Trophoblast cell (in vitro differentiated cells and primary cell): ENCODE results near the gene EXT2.
A peak's percentile ranks its signal among the peaks of the same experiment; 100 is the strongest.

Experiments used
- DNase-seq, 2 donors: peaks; one replicate each; pipeline ENCODE4 v3.0.0-alpha.2; 2016
- H2AFZ ChIP-seq: 2 replicates; pipeline ENCODE4 v1.6.1; 2013; ENCODE audit warnings: low read length, moderate library complexity, mild to moderate bottlenecking; ENCODE audit not compliant: insufficient read depth, poor library complexity
- H2AK5ac ChIP-seq: 2 replicates; pipeline ENCODE4 v1.6.1; 2013; ENCODE audit warnings: mild to moderate bottlenecking, low read length
- H2BK120ac ChIP-seq: 2 replicates; pipeline ENCODE4 v1.6.1; 2013; ENCODE audit warnings: low read length, mild to moderate bottlenecking, moderate library complexity; ENCODE audit not compliant: insufficient read depth, poor library complexity
- H2BK12ac ChIP-seq: 2 replicates; pipeline ENCODE4 v1.6.1; 2013; ENCODE audit warnings: mild to moderate bottlenecking, low read length, moderate library complexity
- H2BK5ac ChIP-seq: 2 replicates; pipeline ENCODE4 v1.6.1; 2013; ENCODE audit warnings: low read length, low read depth, moderate library complexity, mild to moderate bottlenecking; ENCODE audit not compliant: poor library complexity
- H3K14ac ChIP-seq: 2 replicates; pipeline ENCODE4 v1.6.1; 2013; ENCODE audit warnings: mild to moderate bottlenecking, low read length
- H3K18ac ChIP-seq: 2 replicates; pipeline ENCODE4 v1.6.1; 2013; ENCODE audit warnings: mild to moderate bottlenecking, low read length
- H3K23ac ChIP-seq: 2 replicates; pipeline ENCODE4 v1.6.1; 2013; ENCODE audit warnings: low read length
- H3K27ac ChIP-seq: 2 replicates; pipeline ENCODE4 v1.5.1; 2013; ENCODE audit warnings: low read depth, mild to moderate bottlenecking, inconsistent platforms, low read length, moderate library complexity
- H3K27me3 ChIP-seq: 2 replicates; pipeline ENCODE4 v1.6.1; 2013; ENCODE audit warnings: inconsistent platforms, mild to moderate bottlenecking, low read length, moderate library complexity; ENCODE audit not compliant: insufficient read depth
- H3K36me3 ChIP-seq, 2 experiments: 1 replicate in 1 of 2; 2 replicates in 1 of 2; pipeline ENCODE4 v1.6.1; 2013; ENCODE audit warnings: low read length in 2 of 2, mild to moderate bottlenecking in 2 of 2, moderate library complexity in 1 of 2; ENCODE audit not compliant: insufficient read depth in 2 of 2, control insufficient read depth in 1 of 2
- H3K4ac ChIP-seq: 2 replicates; pipeline ENCODE4 v1.6.1; 2013; ENCODE audit warnings: low read depth, mild to moderate bottlenecking, low read length, moderate library complexity
- H3K4me1 ChIP-seq, 2 experiments: 1 replicate in 1 of 2; 2 replicates in 1 of 2; pipeline ENCODE4 v1.6.1; 2013; ENCODE audit warnings: low read length in 2 of 2, mild to moderate bottlenecking in 2 of 2, moderate library complexity in 1 of 2; ENCODE audit not compliant: insufficient read depth in 2 of 2, control insufficient read depth in 1 of 2
- H3K4me2 ChIP-seq: 2 replicates; pipeline ENCODE4 v1.6.1; 2013; ENCODE audit warnings: inconsistent platforms, mild to moderate bottlenecking, low read length, moderate library complexity
- H3K4me3 ChIP-seq: 2 replicates; pipeline ENCODE4 v1.5.1; 2013; ENCODE audit warnings: mild to moderate bottlenecking, low read depth, low read length, inconsistent platforms
- H3K79me1 ChIP-seq: one replicate; pipeline ENCODE4 v1.6.1; 2013; ENCODE audit warnings: low read length
- H3K79me2 ChIP-seq: 2 replicates; pipeline ENCODE4 v1.6.1; 2013; ENCODE audit warnings: low read length, mild to moderate bottlenecking; ENCODE audit not compliant: control insufficient read depth, insufficient read depth, poor library complexity
- H3K9ac ChIP-seq: 2 replicates; pipeline ENCODE4 v1.6.1; 2013; ENCODE audit warnings: mild to moderate bottlenecking, low read length
- H3K9me3 ChIP-seq: 2 replicates; pipeline ENCODE4 v1.6.1; 2013; ENCODE audit warnings: low read depth, mild to moderate bottlenecking, control low read depth, inconsistent platforms, low read length; ENCODE audit not compliant: insufficient read depth
- H4K12ac ChIP-seq: 2 replicates; pipeline ENCODE4 v1.6.1; 2013; ENCODE audit warnings: low read depth, mild to moderate bottlenecking, low read length, moderate library complexity
- H4K8ac ChIP-seq: 2 replicates; pipeline ENCODE4 v1.6.1; 2013; ENCODE audit warnings: low read depth, mild to moderate bottlenecking, low read length, moderate library complexity
- H4K91ac ChIP-seq: one replicate; pipeline ENCODE4 v1.6.1; 2013; ENCODE audit warnings: low read depth, mild to moderate bottlenecking, low read length, moderate library complexity
- WGBS: extraction: QIAGEN DNeasy Blood & Tissue Kit; methylation state at CpG from one replicate; pipeline ENCODE4 v1.1.7; 2013; ENCODE audit warnings: missing lambda C conversion rate; ENCODE audit not compliant: insufficient read length, insufficient coverage; ENCODE audit errors: extremely low coverage; 5-methylcytosine and 5-hydroxymethylcytosine counted together

EXT2 gene

GRCh38 chr11:44083906-44084305 lies 11.6 kb upstream of the EXT2 start:
- Histone ChIP-seq H3K79me2 (no peaks in the 10 kb centered on the region), H3K79me1 (no peaks in the 10 kb centered on the region), H3K36me3 (no peaks in the 10 kb centered on the region), H3K18ac (no peak overlapping the region), H2BK120ac (no peak overlapping the region), H4K8ac (no peak overlapping the region), H3K4ac (no peak overlapping the region), H3K4me1 (no peaks in the 10 kb centered on the region), H3K27ac (no peak overlapping the region), H3K4me3 (no peak overlapping the region), H3K9me3 (no peaks in the 10 kb centered on the region), H2AFZ (no peak overlapping the region), H3K4me2 (no peak overlapping the region), H3K27me3 (no peaks in the 10 kb centered on the region), H4K91ac (no peak overlapping the region), H2BK5ac (no peak overlapping the region), H3K14ac (no peak overlapping the region), H4K12ac (no peak overlapping the region), H2AK5ac (no peak overlapping the region), H3K23ac (no peak overlapping the region), H3K9ac (no peak overlapping the region), H2BK12ac (no peak overlapping the region)
- peak in 1 of 2 donors; percentile 20 for DNase-seq
- WGBS, result no CpG with 5 or more reads among the region's 5 CpGs

GRCh38 chr11:44085330-44085729 lies 10.1 kb upstream of the EXT2 start:
- Histone ChIP-seq H3K79me1 (no peaks in the 10 kb centered on the region), H3K4me3 (no peak overlapping the region), H3K23ac (no peak overlapping the region), H3K9me3 (no peaks in the 10 kb centered on the region), H2BK12ac (no peak overlapping the region), H3K18ac (no peak overlapping the region), H3K4me1 (no peaks in the 10 kb centered on the region), H4K8ac (no peak overlapping the region), H3K4me2 (no peak overlapping the region), H3K79me2 (no peaks in the 10 kb centered on the region), H3K4ac (no peak overlapping the region), H2BK120ac (no peak overlapping the region), H3K36me3 (no peaks in the 10 kb centered on the region), H3K14ac (no peak overlapping the region), H3K27ac (no peak overlapping the region), H4K91ac (no peak overlapping the region), H2AK5ac (no peak overlapping the region), H3K9ac (no peak overlapping the region), H2AFZ (no peak overlapping the region), H2BK5ac (no peak overlapping the region), H3K27me3 (no peaks in the 10 kb centered on the region), H4K12ac (no peak overlapping the region)
- DNase-seq, result no peak
- WGBS, result no CpG with 5 or more reads among the region's 1 CpG

GRCh38 chr11:44088377-44088776 lies 7.1 kb upstream of the EXT2 start:
- DNase-seq, result no peak

GRCh38 chr11:44088871-44089270 lies 6.6 kb upstream of the EXT2 start:
- no peaks in the 10 kb centered on the region for H3K9me3 ChIP-seq
- H2BK12ac ChIP-seq, result no peak overlapping the region
- no peak overlapping the region for H3K4me3 ChIP-seq
- no peak overlapping the region for H2AFZ ChIP-seq
- H3K36me3 ChIP-seq, result no peaks in the 10 kb centered on the region
- no peak overlapping the region for H4K91ac ChIP-seq
- no peak for DNase-seq
- H3K14ac ChIP-seq, result no peak overlapping the region
- no peak overlapping the region for H4K8ac ChIP-seq
- no peak overlapping the region for H3K4me2 ChIP-seq
- H2BK120ac ChIP-seq, result no peak overlapping the region
- no peaks in the 10 kb centered on the region for H3K79me2 ChIP-seq
- no peak overlapping the region for H2AK5ac ChIP-seq
- no peak overlapping the region for H3K27ac ChIP-seq
- no peaks in the 10 kb centered on the region for H3K79me1 ChIP-seq
- no peak overlapping the region for H3K23ac ChIP-seq
- no peak overlapping the region for H3K9ac ChIP-seq
- no peak overlapping the region for H2BK5ac ChIP-seq
- no peak overlapping the region for H3K18ac ChIP-seq
- H3K4me1 ChIP-seq, result no peaks in the 10 kb centered on the region
- H4K12ac ChIP-seq, result no peak overlapping the region
- no peaks in the 10 kb centered on the region for H3K27me3 ChIP-seq
- WGBS, result no CpG with 5 or more reads among the region's 4 CpGs
- H3K4ac ChIP-seq, result no peak overlapping the region

More at GRCh38 chr11:44088377-44088776, 7.1 kb upstream of the EXT2 start:
- Histone ChIP-seq H4K91ac (no peak overlapping the region), H3K9me3 (no peaks in the 10 kb centered on the region), H2AFZ (no peak overlapping the region), H3K4ac (no peak overlapping the region), H3K36me3 (no peaks in the 10 kb centered on the region), H4K8ac (no peak overlapping the region), H3K27ac (no peak overlapping the region), H3K4me2 (no peak overlapping the region), H2BK120ac (no peak overlapping the region), H3K4me1 (no peaks in the 10 kb centered on the region), H3K14ac (no peak overlapping the region), H3K4me3 (no peak overlapping the region), H4K12ac (no peak overlapping the region), H3K23ac (no peak overlapping the region), H3K9ac (no peak overlapping the region), H2BK5ac (no peak overlapping the region), H3K27me3 (no peaks in the 10 kb centered on the region), H3K79me2 (no peaks in the 10 kb centered on the region), H3K18ac (no peak overlapping the region), H3K79me1 (no peaks in the 10 kb centered on the region), H2BK12ac (no peak overlapping the region), H2AK5ac (no peak overlapping the region)
- WGBS, result no CpG with 5 or more reads among the region's 4 CpGs
